Fibroblast of lung (primary cell): Measurements from ENCODE around the gene NDUFA11. TPM values are rescaled to one million over a fixed set of nuclear protein-coding genes. Genes with fewer than 3 reads are reported as not detected.

Source experiments
- DNase-seq, 2 donors: peaks; one replicate each; pipeline versions ENCODE4 v3.0.0 to v3.0.0-alpha.2; 2010; ENCODE audit warnings: low read depth in 2 of 2
- H2AFZ ChIP-seq: 2 replicates; pipeline ENCODE4 v1.5.1; 2012; ENCODE audit warnings: low read length, control low read depth, inconsistent platforms
- H3K27ac ChIP-seq: 2 replicates; pipeline ENCODE4 v1.5.1; 2011; ENCODE audit warnings: low read length, control low read depth; ENCODE audit not compliant: insufficient read depth
- H3K27me3 ChIP-seq: 2 replicates; pipeline ENCODE4 v1.5.1; 2011; ENCODE audit warnings: mild to moderate bottlenecking, low read length; ENCODE audit not compliant: control insufficient read depth, insufficient read depth
- H3K36me3 ChIP-seq: 2 replicates; pipeline ENCODE4 v1.5.1; 2011; ENCODE audit warnings: low read length; ENCODE audit not compliant: control insufficient read depth, insufficient read depth
- H3K4me1 ChIP-seq: 2 replicates; pipeline ENCODE4 v1.5.1; 2011; ENCODE audit warnings: low read length; ENCODE audit not compliant: control insufficient read depth, insufficient read depth; ENCODE audit errors: extremely low read depth
- H3K4me2 ChIP-seq: 2 replicates; pipeline ENCODE4 v1.5.1; 2011; ENCODE audit warnings: low read length, control low read depth; ENCODE audit not compliant: insufficient read depth; ENCODE audit errors: extremely low read depth
- H3K4me3 ChIP-seq, 4 experiments: fragments of 200-600 bp in 1 of 4; sonication (generic) in 1 of 4; replicated peaks in 1 of 4; 2 replicates each; pipeline ENCODE4 v1.5.1; 2011 to 2016; ENCODE audit warnings: low read length in 4 of 4, low read depth in 3 of 4, mild to moderate bottlenecking in 3 of 4, control low read depth in 2 of 4, inconsistent platforms in 1 of 4, mixed read lengths in 1 of 4; ENCODE audit not compliant: insufficient read depth in 1 of 4; ENCODE audit errors: control extremely low read depth in 1 of 4
- H3K79me2 ChIP-seq: 2 replicates; pipeline ENCODE4 v1.5.1; 2012; ENCODE audit warnings: mild to moderate bottlenecking, low read length, inconsistent platforms; ENCODE audit not compliant: control insufficient read depth, insufficient read depth
- H3K9ac ChIP-seq: 2 replicates; pipeline ENCODE4 v1.5.1; 2011; ENCODE audit warnings: mild to moderate bottlenecking, low read length, control low read depth; ENCODE audit not compliant: insufficient read depth
- H3K9me3 ChIP-seq: 2 replicates; pipeline ENCODE4 v1.5.1; 2012; ENCODE audit warnings: low read depth, low read length; ENCODE audit not compliant: control insufficient read depth, insufficient read depth
- H4K20me1 ChIP-seq: 2 replicates; pipeline ENCODE4 v1.5.1; 2011; ENCODE audit warnings: low read length; ENCODE audit not compliant: control insufficient read depth, insufficient read depth; ENCODE audit errors: extremely low read depth
- CTCF ChIP-seq, 2 donors: IDR thresholded peaks in 1 of 2; conservative IDR thresholded peaks in 1 of 2; 1 replicate in 1 of 2; 2 replicates in 1 of 2; pipeline ENCODE4 v1.5.1; 2011 to 2012; ENCODE audit warnings: low read length in 2 of 2, control low read depth in 1 of 2, inconsistent platforms in 1 of 2, low read depth in 1 of 2, mild to moderate bottlenecking in 1 of 2
- EZH2 ChIP-seq: IDR thresholded peaks from 2 replicates; pipeline ENCODE4 v1.5.1; 2012; ENCODE audit warnings: low read length, control low read depth, mild to moderate bottlenecking; ENCODE audit errors: missing control alignments
- polyA plus RNA-seq, 2 donors: library from polyadenylated mRNA; depleted of rRNA in 1 of 2; stranded (reverse) in 1 of 2; unstranded in 1 of 2; fragments of >200 nt; gene quantifications; 2 replicates each; pipeline ENCODE4 v1.2.1, GENCODE V29; 2011 to 2012; ENCODE audit warnings: missing spikeins in 1 of 2
- total RNA-seq: library from RNA; depleted of rRNA; stranded (reverse); fragments of >200 nt; gene quantifications from 2 replicates; pipeline ENCODE4 v1.2.1, GENCODE V29; 2014

Gene NDUFA11
- total and polyA plus RNA-seq, 2 donors (not counting 1 experiment from before 2014, with no cell fraction given): 212 to 271 TPM

- Histone ChIP-seq H3K79me2 (peaks cover 15% of the 10 kb centered on the region), H3K4me2 (no peak overlapping the region), H3K9ac (no peak overlapping the region), H4K20me1 (no peaks in the 10 kb centered on the region), H3K4me1 (peaks cover 4% of the 10 kb centered on the region), H2AFZ (no peak overlapping the region), H3K27ac (no peak overlapping the region), H3K27me3 (no peaks in the 10 kb centered on the region), H3K9me3 (no peaks in the 10 kb centered on the region), H3K36me3 (peaks cover 17% of the 10 kb centered on the region), H3K4me3 (no peak overlapping the region)
- TF ChIP-seq EZH2: no peak
- TF ChIP-seq CTCF (conservative IDR thresholded peaks at IDR 0.05 in 1 of 2, IDR thresholded peaks at IDR 0.05 in 1 of 2; ENCODE audit: low read depth in 1 of 2, low read length in 2 of 2): no peak
- no peak for DNase-seq
Measured at GRCh38 chr19:5895409-5895808, 8.2 kb downstream of the NDUFA11 start.

GRCh38 chr19:5894704-5895349, 8.8 kb downstream of the NDUFA11 start:
- Histone ChIP-seq H3K4me3 (no peak overlapping the region), H3K4me2 (no peak overlapping the region), H3K27ac (no peak overlapping the region), H3K79me2 (peaks cover 9% of the 10 kb centered on the region), H4K20me1 (no peaks in the 10 kb centered on the region), H3K27me3 (no peaks in the 10 kb centered on the region), H3K4me1 (peaks cover 5% of the 10 kb centered on the region), H3K9me3 (no peaks in the 10 kb centered on the region), H3K36me3 (peaks cover 14% of the 10 kb centered on the region), H3K9ac (no peak overlapping the region), H2AFZ (no peak overlapping the region)
- no peak for TF ChIP-seq EZH2
- DNase-seq: no peak

- no peak overlapping the region for H3K27ac ChIP-seq
- TF ChIP-seq EZH2 (no peak), CTCF (conservative IDR thresholded peaks at IDR 0.05 in 1 of 2, IDR thresholded peaks at IDR 0.05 in 1 of 2; ENCODE audit: low read depth in 1 of 2, low read length in 2 of 2) (no peak)
- H3K9me3 ChIP-seq: no peaks in the 10 kb centered on the region
- no peaks in the 10 kb centered on the region for H3K27me3 ChIP-seq
- H3K79me2 ChIP-seq: peaks cover 6% of the 10 kb centered on the region
- H3K4me3 ChIP-seq: no peak overlapping the region
- DNase-seq: no peak
- peaks cover 6% of the 10 kb centered on the region for H3K4me1 ChIP-seq
- no peaks in the 10 kb centered on the region for H4K20me1 ChIP-seq
- H3K9ac ChIP-seq: no peak overlapping the region
- peaks cover 13% of the 10 kb centered on the region for H3K36me3 ChIP-seq
- H3K4me2 ChIP-seq: no peak overlapping the region
- no peak overlapping the region for H2AFZ ChIP-seq
Measured at GRCh38 chr19:5893907-5894703, 9.5 kb downstream of the NDUFA11 start.
